Measurements from ENCODE around the gene VPREB3. TPM values are rescaled to one million over a fixed set of nuclear protein-coding genes. Genes with fewer than 3 reads are reported as not detected.

The VPREB3 gene
- total and polyA plus RNA-seq, 2 of the 8 experiments (the other 6 are each of a cell fraction or from before 2014, with no cell fraction given), result 0.52 to 4.6 TPM

DNA sequence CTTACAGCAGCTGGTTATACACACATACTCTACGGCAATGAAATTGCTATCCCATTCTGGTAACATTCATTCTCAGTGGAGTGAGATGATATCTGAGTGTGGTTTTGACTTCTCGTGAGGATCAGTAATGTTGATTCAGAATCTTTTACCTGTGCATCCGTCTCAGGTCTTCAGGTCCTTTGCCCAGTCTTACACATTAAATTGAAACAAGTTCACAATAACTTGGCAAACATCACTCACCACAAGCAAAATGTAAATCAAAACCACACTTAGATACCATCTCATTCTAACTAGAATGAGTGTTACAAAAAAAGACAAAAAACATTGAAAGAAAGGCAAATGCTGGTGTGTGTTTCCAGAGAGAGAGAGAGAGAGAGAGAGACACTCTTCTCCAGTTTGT, 49.4 kb downstream of the VPREB3 start:
- no peak overlapping the region for H3K27ac ChIP-seq (ENCODE audit: low read depth, low read length)
- WGBS, 2 experiments (ENCODE audit: extremely low coverage in 1 of 2, insufficient coverage in 1 of 2, insufficient read length in 1 of 2, insufficient replicate concordance in 2 of 2, low coverage in 1 of 2, low lambda C conversion rate in 2 of 2, missing lambda C conversion rate in 1 of 2), result 93% methylated on average over 3 of the region's 3 CpGs; no CpG with 5 or more reads in 1 of the 2 experiments
- H3K4me2 ChIP-seq (ENCODE audit: insufficient read depth in 1 of 2, low read depth in 2 of 2, low read length in 2 of 2), result no peak overlapping the region
- H3K4me1 ChIP-seq (replicated peaks in 1 of 4; ENCODE audit: control insufficient read depth in 3 of 4, insufficient read depth in 4 of 4, low read length in 3 of 4), result no peaks in the 10 kb centered on the region; a peak in 1 of 7 replicates
- H3K79me2 ChIP-seq (ENCODE audit: control insufficient read depth in 1 of 2, insufficient read depth in 2 of 2, low read length in 2 of 2), result peaks cover 0 to 16% of the 10 kb centered on the region in 2 experiments; a peak in 2 of 4 replicates
- no peak overlapping the region for H2AK5ac ChIP-seq (ENCODE audit: low read depth, low read length)
- H2BK20ac ChIP-seq (ENCODE audit: low read length), result no peak overlapping the region
- H2BK120ac ChIP-seq (replicated peaks; ENCODE audit: low read depth, low read length), result no peak overlapping the region
- H3K23me2 ChIP-seq (ENCODE audit: low read depth, low read length), result no peaks in the 10 kb centered on the region
- no peak for TF ChIP-seq SIRT6 (IDR thresholded peaks at IDR 0.05; ENCODE audit: low read length)
- no peak for TF ChIP-seq TBP (IDR thresholded peaks at IDR 0.05; ENCODE audit: low read depth, low read length)
- TF ChIP-seq JUND (IDR thresholded peaks at IDR 0.05; ENCODE audit: low read length), result no peak
- no peak for TF ChIP-seq CTCF (IDR thresholded peaks at IDR 0.05; ENCODE audit: control extremely low read depth in 1 of 3, insufficient read depth in 1 of 3, low read depth in 1 of 3, low read length in 3 of 3)
- no peak for TF ChIP-seq SAP30 (IDR thresholded peaks at IDR 0.05; ENCODE audit: insufficient read depth, insufficient replicate concordance, low read length)
- ChIA-PET CTCF (ENCODE audit: partially characterized antibody) (no interaction called here), POLR2A (ENCODE audit: partially characterized antibody) (no interaction called here)
- H2AFZ ChIP-seq (ENCODE audit: low read length), result no peak overlapping the region
- no peak for DNase-seq (ENCODE audit: low read depth in 1 of 2, low spot score in 2 of 2)
- H3K4me3 ChIP-seq (ENCODE audit: extremely low read depth in 1 of 4, insufficient read depth in 2 of 4, low read depth in 3 of 4, low read length in 4 of 4), result no peak overlapping the region
- peaks cover 6 to 8% of the 10 kb centered on the region in 2 experiments for H4K20me1 ChIP-seq (replicated peaks in 1 of 2; ENCODE audit: control insufficient read depth in 1 of 2, insufficient read depth in 2 of 2, low read length in 2 of 2)
- no peak overlapping the region for H3K18ac ChIP-seq (ENCODE audit: extremely low read depth, low read length)
- no peak overlapping the region for H4K91ac ChIP-seq (replicated peaks; ENCODE audit: insufficient read length, low read length)
- no peak overlapping the region for H4K5ac ChIP-seq (ENCODE audit: insufficient read length, low read depth, low read length)
- no peak overlapping the region for H3K23ac ChIP-seq (ENCODE audit: insufficient read length)
- no peak for FAIRE-seq
- no peak overlapping the region for H3K4ac ChIP-seq (replicated peaks; ENCODE audit: insufficient read length, low read depth, low read length)
- H3K27me3 ChIP-seq (replicated peaks in 1 of 4; ENCODE audit: control insufficient read depth in 3 of 4, extremely low read depth in 1 of 4, insufficient read depth in 3 of 4, low read length in 3 of 4), result no peaks in the 10 kb centered on the region
- H2BK5ac ChIP-seq (ENCODE audit: low read depth, low read length), result no peak overlapping the region
- no peaks in the 10 kb centered on the region for H3K9me3 ChIP-seq (ENCODE audit: insufficient read depth in 2 of 2, low read depth in 1 of 2, low read length in 1 of 2)
- no peak overlapping the region for H4K8ac ChIP-seq (ENCODE audit: extremely low read depth, insufficient read depth, low read length)
- no peak overlapping the region for H3K14ac ChIP-seq (ENCODE audit: insufficient read length)
- peaks cover 8% of the 10 kb centered on the region for H3K79me1 ChIP-seq (ENCODE audit: low read depth, low read length)
- no peak overlapping the region for H2BK12ac ChIP-seq (ENCODE audit: low read depth, low read length)
- peaks cover 31 to 65% (median 51%) of the 10 kb centered on the region in 4 experiments for H3K36me3 ChIP-seq (ENCODE audit: control insufficient read depth in 2 of 4, insufficient read depth in 4 of 4, low read length in 3 of 4)
- H3K9ac ChIP-seq (replicated peaks in 1 of 4; ENCODE audit: extremely low read depth in 1 of 4, low read depth in 3 of 4, low read length in 3 of 4), result no peak overlapping the region
- no peak overlapping the region for H2BK15ac ChIP-seq (ENCODE audit: low read length)
- no peak overlapping the region for H3K56ac ChIP-seq (replicated peaks; ENCODE audit: insufficient read length, low read depth, low read length)
